Activated CD4-positive, alpha-beta T cell treated with anti-CD3 and anti-CD28 coated beads, Interleukin-2, Interleukin-6, amounts not matched to agents 100 ng/mL and 50 ng/mL, durations not matched to agents 16 hours and 8 hours (primary cell): ENCODE data around the gene CYP3A7.
"Not testable (repeated sequence)": the region's sequence is repeated elsewhere in the genome, so short reads cannot be mapped to it uniquely, and the experiment has no call there.

Source experiments
- DNase-seq: peaks from one replicate; pipeline ENCODE4 v3.0.0-alpha.2; 2020

The CYP3A7 gene

DNA sequence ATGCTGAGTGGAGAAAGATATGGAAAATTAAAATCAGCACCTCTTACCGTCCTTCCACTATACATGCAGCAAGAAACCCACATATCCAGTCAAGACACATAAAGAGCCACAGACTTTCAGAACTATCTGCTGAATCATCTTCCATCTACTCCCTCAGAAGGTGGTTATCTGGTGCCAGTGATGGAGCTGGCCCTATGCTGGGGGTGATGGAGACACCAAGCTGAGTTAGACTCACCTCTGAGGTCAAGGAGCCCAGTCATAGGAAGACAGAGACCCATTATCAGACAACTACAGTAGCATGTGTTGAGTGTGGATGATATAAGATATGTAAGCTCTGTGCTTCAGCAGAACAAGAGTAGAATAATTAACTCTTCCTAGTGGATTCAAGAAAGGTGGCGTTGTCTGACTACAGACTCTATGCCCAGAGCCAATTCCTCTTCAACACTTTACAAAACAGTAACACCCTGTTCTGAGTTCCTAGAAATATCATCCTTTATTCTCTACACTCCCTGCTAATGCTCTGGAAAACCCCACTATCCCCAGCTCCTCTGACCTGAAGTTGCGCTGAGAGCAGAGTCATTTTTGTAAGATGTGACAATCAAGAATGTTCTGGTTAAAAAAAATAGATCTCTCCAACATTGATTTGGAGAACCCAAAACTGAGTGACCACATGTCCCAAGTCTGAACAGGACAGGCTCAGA is 69.5 kb downstream of the CYP3A7 start:
- no peak for DNase-seq

DNA sequence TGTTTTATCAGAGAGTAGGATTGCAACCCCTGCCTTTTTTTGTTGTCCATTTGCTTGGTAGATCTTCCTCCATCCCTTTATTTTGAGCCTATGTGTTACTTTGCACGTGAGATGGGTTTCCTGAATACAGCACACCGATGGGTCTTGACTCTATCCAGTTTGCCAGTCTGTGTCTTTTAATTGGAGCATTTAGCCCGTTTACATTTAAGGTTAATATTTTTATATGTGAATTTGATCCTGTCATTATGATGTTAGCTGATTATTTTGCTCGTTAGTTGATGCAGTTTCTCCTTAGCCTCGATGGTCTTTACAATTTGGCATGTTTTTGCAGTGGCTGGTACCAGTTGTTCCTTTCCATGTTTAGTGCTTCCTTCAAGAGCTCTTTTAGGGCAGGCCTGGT is 77.1 kb downstream of the CYP3A7 start:
- not testable (repeated sequence) for DNase-seq
